ENCODE data around the gene ZBED1.

Gene ZBED1

GRCh38 chrX:2449135-2449886 is 51.5 kb downstream of the ZBED1 start:
- Histone ChIP-seq H2AFZ (ENCODE audit: low read depth, low read length, severe bottlenecking) (no peak overlapping the region), H3K79me2 (ENCODE audit: insufficient read depth, low read length) (no peaks in the 10 kb centered on the region), H3F3A (ENCODE audit: insufficient read depth) (no peaks in the 10 kb centered on the region), H3K27ac (ENCODE audit: low read depth, low read length) (0 out of 2 replicates have a peak overlapping the region, but pooled peaks have one; percentile 23), H3K9me2 (replicated peaks; ENCODE audit: insufficient read depth, low read length) (no peaks in the 10 kb centered on the region), H3K4me2 (ENCODE audit: low read depth, low read length, poor library complexity, severe bottlenecking) (peak overlapping the region; percentile 33), H3K36me3 (ENCODE audit: low read length) (no peaks in the 10 kb centered on the region), H4K20me1 (ENCODE audit: low read depth, low read length) (no peaks in the 10 kb centered on the region), H3K9ac (ENCODE audit: low read length) (no peak overlapping the region), H3K4me3 (ENCODE audit: insufficient read depth, low read length, poor library complexity, severe bottlenecking) (no peak overlapping the region), H3K9me3 (ENCODE audit: insufficient read depth, low read length) (no peaks in the 10 kb centered on the region), H3K27me3 (ENCODE audit: low read length) (no peaks in the 10 kb centered on the region)
- TF ChIP-seq CTCF (IDR thresholded peaks at IDR 0.05; ENCODE audit: insufficient read depth, low read length, poor library complexity, severe bottlenecking): no peak
- TF ChIP-seq EZH2phosphoT487 (conservative IDR thresholded peaks at IDR 0.05; ENCODE audit: low read length): no peak

GRCh38 chrX:2447484-2447883 is 53.3 kb downstream of the ZBED1 start:
- no peaks in the 10 kb centered on the region for H3F3A ChIP-seq (ENCODE audit: insufficient read depth)
- no peak overlapping the region for H3K9ac ChIP-seq (ENCODE audit: low read length)
- H3K27ac ChIP-seq (ENCODE audit: low read depth, low read length): no peak overlapping the region
- TF ChIP-seq CTCF (IDR thresholded peaks at IDR 0.05; ENCODE audit: insufficient read depth, low read length, poor library complexity, severe bottlenecking) (no peak), EZH2phosphoT487 (conservative IDR thresholded peaks at IDR 0.05; ENCODE audit: low read length) (no peak)
- H3K9me3 ChIP-seq (ENCODE audit: insufficient read depth, low read length): no peaks in the 10 kb centered on the region
- no peaks in the 10 kb centered on the region for H3K79me2 ChIP-seq (ENCODE audit: insufficient read depth, low read length)
- no peak overlapping the region for H2AFZ ChIP-seq (ENCODE audit: low read depth, low read length, severe bottlenecking)
- H4K20me1 ChIP-seq (ENCODE audit: low read depth, low read length): no peaks in the 10 kb centered on the region
- H3K4me3 ChIP-seq (ENCODE audit: insufficient read depth, low read length, poor library complexity, severe bottlenecking): no peak overlapping the region
- no peaks in the 10 kb centered on the region for H3K36me3 ChIP-seq (ENCODE audit: low read length)
- no peaks in the 10 kb centered on the region for H3K9me2 ChIP-seq (replicated peaks; ENCODE audit: insufficient read depth, low read length)
- no peaks in the 10 kb centered on the region for H3K27me3 ChIP-seq (ENCODE audit: low read length)
- no peak overlapping the region for H3K4me2 ChIP-seq (ENCODE audit: low read depth, low read length, poor library complexity, severe bottlenecking)

GRCh38 chrX:2446815-2447214 is 54.0 kb downstream of the ZBED1 start:
- Histone ChIP-seq H2AFZ (ENCODE audit: low read depth, low read length, severe bottlenecking) (no peak overlapping the region), H3K9me3 (ENCODE audit: insufficient read depth, low read length) (no peaks in the 10 kb centered on the region), H3K9ac (ENCODE audit: low read length) (no peak overlapping the region), H3K9me2 (replicated peaks; ENCODE audit: insufficient read depth, low read length) (no peaks in the 10 kb centered on the region), H3K79me2 (ENCODE audit: insufficient read depth, low read length) (no peaks in the 10 kb centered on the region), H3K36me3 (ENCODE audit: low read length) (no peaks in the 10 kb centered on the region), H3K27me3 (ENCODE audit: low read length) (no peaks in the 10 kb centered on the region), H3F3A (ENCODE audit: insufficient read depth) (no peaks in the 10 kb centered on the region), H4K20me1 (ENCODE audit: low read depth, low read length) (no peaks in the 10 kb centered on the region), H3K4me3 (ENCODE audit: insufficient read depth, low read length, poor library complexity, severe bottlenecking) (no peak overlapping the region), H3K4me2 (ENCODE audit: low read depth, low read length, poor library complexity, severe bottlenecking) (no peak overlapping the region), H3K27ac (ENCODE audit: low read depth, low read length) (no peak overlapping the region)
- no peak for TF ChIP-seq EZH2phosphoT487 (conservative IDR thresholded peaks at IDR 0.05; ENCODE audit: low read length)
